ENCODE results near the gene RBM15B. TPM values are rescaled to one million over a fixed set of nuclear protein-coding genes. Genes with fewer than 3 reads are reported as not detected.

RBM15B gene
- total RNA-seq, 2 donors from 2014 or later, result 21.1 to 22.8 TPM

DNA sequence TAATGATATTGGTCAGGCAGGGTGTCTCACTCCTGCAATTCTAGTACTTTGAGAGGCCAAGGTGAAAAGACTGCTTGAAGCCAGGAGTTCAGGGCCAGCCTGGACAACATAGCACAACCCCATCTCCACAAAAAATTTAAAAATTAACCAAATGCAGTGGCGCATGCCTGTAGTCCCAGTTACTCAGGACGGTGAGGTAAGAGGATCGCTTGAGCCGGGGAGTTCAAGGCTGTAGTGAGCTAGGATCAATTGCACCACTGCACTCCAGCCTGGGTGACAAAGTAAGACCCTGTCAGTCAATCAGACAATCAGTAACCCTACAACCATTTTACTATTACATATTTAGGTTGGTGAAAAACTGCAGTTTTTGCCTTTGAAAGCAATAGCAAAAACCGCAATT, 43.0 kb downstream of the RBM15B start:
- TF ChIP-seq, protein P1, sequence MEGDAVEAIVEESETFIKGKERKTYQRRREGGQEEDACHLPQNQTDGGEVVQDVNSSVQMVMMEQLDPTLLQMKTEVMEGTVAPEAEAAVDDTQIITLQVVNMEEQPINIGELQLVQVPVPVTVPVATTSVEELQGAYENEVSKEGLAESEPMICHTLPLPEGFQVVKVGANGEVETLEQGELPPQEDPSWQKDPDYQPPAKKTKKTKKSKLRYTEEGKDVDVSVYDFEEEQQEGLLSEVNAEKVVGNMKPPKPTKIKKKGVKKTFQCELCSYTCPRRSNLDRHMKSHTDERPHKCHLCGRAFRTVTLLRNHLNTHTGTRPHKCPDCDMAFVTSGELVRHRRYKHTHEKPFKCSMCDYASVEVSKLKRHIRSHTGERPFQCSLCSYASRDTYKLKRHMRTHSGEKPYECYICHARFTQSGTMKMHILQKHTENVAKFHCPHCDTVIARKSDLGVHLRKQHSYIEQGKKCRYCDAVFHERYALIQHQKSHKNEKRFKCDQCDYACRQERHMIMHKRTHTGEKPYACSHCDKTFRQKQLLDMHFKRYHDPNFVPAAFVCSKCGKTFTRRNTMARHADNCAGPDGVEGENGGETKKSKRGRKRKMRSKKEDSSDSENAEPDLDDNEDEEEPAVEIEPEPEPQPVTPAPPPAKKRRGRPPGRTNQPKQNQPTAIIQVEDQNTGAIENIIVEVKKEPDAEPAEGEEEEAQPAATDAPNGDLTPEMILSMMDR (IDR thresholded peaks at IDR 0.05), result no peak
- no peak for TF ChIP-seq POLR2A (IDR thresholded peaks at IDR 0.05)
- Histone ChIP-seq H3K36me3 (replicated peaks in 1 of 2; ENCODE audit: insufficient read depth in 1 of 2, low read depth in 2 of 2) (peaks cover 0 to 13% of the 10 kb centered on the region in 2 donors), H3K27ac (no peak overlapping the region), H3K4me3 (no peak overlapping the region), H3K27me3 (no peaks in the 10 kb centered on the region), H3K9me3 (no peaks in the 10 kb centered on the region), H3K4me1 (no peaks in the 10 kb centered on the region)
- DNase-seq (no peak), ATAC-seq (no peak)
- 77 to 82% methylated on average over 5 of the region's 5 CpGs for WGBS, 2 donors
- intact Hi-C loops (cut with DNase I), result no loop called here

DNA sequence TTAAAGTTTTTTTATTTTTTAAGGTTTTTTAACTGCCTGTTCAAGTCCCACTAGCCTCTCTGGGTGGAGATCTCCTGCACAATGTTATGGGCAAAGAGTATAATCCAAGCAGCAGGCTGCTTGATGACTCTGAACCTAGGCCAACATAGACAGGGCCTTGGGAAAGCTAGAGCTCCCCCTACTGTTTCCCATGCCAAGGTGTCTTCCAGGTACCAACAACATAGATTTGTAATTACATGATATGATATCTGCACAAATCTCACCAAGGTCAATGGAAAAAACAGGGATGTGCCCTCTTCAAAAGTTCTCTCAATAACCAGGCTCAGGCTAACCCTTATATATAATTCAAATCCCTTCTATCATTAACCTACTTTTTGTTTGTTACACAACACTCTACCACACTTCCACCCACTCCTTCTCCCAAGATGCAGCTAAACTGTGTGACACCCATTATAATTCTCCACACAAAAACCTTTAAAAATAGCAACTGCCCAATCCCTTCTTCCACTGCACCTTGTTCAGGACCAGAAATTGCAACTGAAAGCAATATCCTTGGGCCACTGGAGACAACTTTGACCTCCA, 43.8 kb downstream of the RBM15B start:
- Histone ChIP-seq H3K36me3 (replicated peaks in 1 of 2; ENCODE audit: insufficient read depth in 1 of 2, low read depth in 2 of 2) (peaks cover 0 to 7% of the 10 kb centered on the region in 2 donors), H3K9me3 (no peaks in the 10 kb centered on the region), H3K27ac (no peak overlapping the region), H3K27me3 (no peaks in the 10 kb centered on the region), H3K4me3 (no peak overlapping the region), H3K4me1 (no peaks in the 10 kb centered on the region)
- peak; percentile 55 to 65 (median 58) for DNase-seq
- TF ChIP-seq, protein P1 (IDR thresholded peaks at IDR 0.05), result peak; percentile 43 to 77 (median 55)
- TF ChIP-seq POLR2A (IDR thresholded peaks at IDR 0.05), result no peak
- peak; percentile 78 for ATAC-seq
- intact Hi-C loops (cut with DNase I), result no loop called here

DNA sequence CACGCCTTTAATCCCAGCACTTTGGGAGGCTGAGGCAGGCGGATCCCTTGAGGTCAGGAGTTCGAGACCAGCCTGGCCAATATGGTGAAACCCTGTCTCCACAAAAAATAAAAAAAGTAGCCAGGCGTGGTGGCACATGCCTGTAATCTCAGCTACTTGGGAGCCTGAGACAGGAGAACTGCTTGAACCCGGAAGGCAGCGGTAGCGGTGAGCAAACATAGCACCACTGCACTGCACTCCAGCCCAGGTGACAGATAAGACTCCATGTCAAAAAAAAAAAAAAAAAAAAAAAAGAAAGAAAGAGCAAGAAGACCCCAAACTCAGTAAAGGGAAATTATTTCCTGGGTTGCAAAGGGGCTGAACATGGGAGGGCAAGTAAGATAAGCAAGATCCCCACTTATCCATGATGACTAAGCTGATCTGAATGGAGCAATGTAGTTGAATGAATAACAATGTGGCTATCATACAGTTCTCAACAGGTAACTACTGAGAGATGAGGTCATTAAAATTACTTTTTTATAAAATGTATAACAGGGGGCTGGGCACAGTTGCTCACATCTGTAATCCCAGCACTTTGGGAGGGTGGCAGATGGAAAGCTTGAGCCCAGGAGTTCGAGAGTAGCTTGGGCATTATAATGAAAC, 46.0 kb downstream of the RBM15B start:
- H3K4me1 ChIP-seq, result no peaks in the 10 kb centered on the region
- H3K9me3 ChIP-seq, result no peaks in the 10 kb centered on the region
- intact Hi-C loops (cut with DNase I), result no loop called here
- no peak for ATAC-seq
- H3K4me3 ChIP-seq, result no peak overlapping the region
- no peak overlapping the region for H3K27ac ChIP-seq
- no peak for DNase-seq
- no peaks in the 10 kb centered on the region for H3K27me3 ChIP-seq
- H3K36me3 ChIP-seq (replicated peaks in 1 of 2; ENCODE audit: insufficient read depth in 1 of 2, low read depth in 2 of 2), result peaks cover 0 to 12% of the 10 kb centered on the region in 2 donors
- TF ChIP-seq, protein P1 (IDR thresholded peaks at IDR 0.05), result no peak
- TF ChIP-seq POLR2A (IDR thresholded peaks at IDR 0.05), result no peak
- 79 to 90% methylated on average over 8 of the region's 8 CpGs for WGBS, 2 donors

DNA sequence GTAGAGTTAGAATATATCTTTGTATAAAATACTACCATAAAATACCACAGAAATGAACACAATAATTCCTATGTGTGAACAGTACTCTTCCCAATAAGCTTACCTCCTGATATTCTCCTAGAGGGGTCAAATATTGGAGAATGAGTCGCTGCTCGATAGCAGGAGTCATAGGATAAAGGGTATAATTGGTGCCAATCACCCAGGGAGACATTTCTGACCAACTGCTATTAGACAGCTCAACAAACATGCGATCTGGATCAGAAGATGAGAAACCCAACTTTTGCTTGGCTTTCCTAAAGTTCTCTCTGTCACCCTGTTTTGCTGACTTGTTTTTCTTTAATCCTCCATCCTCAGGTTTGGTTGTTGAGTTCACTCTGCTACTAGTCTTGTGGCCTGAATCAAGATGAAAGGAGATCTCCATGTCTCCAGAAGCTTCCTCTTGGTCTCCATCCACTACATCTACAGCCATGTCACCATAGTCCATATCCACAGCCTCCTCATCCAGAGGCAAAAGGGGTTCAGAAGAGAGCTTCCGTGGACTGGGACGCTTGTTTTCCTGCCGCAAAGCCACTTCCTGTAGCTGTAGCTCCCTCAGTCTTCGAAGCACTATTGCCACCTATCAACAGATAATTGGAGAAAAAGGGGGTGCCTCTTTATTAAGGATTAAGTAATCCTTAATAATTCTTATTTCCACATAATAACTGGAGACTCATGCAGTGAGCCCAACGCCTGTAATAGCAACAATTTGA, 50.4 kb downstream of the RBM15B start:
- ATAC-seq, result no peak
- DNase-seq, result no peak
- no peak for TF ChIP-seq POLR2A (IDR thresholded peaks at IDR 0.05)
- TF ChIP-seq, protein P1 (IDR thresholded peaks at IDR 0.05), result no peak
- Histone ChIP-seq H3K9me3 (no peaks in the 10 kb centered on the region), H3K27me3 (no peaks in the 10 kb centered on the region), H3K27ac (no peak overlapping the region), H3K4me3 (no peak overlapping the region), H3K36me3 (replicated peaks in 1 of 2; ENCODE audit: insufficient read depth in 1 of 2, low read depth in 2 of 2) (peaks cover 0 to 8% of the 10 kb centered on the region in 2 donors), H3K4me1 (no peaks in the 10 kb centered on the region)
- 89 to 94% methylated on average over 8 of the region's 8 CpGs for WGBS, 2 donors
- intact Hi-C loops (cut with DNase I), result no loop called here

Measured in body of pancreas (tissue), 4 donors.